ENCODE results near the gene ZNF273.
A peak's percentile ranks its signal among the peaks of the same experiment; 100 is the strongest.
"Not testable (repeated sequence)": the region's sequence is repeated elsewhere in the genome, so short reads cannot be mapped to it uniquely, and the experiment has no call there.

ZNF273 gene

GRCh38 chr7:64888901-64889685 lies 14.0 kb upstream of the ZNF273 start:
- DNase-seq (ENCODE audit: low read depth in 4 of 4, low spot score in 1 of 4), result peak in 1 of 4 experiments; percentile 3

- no peak for DNase-seq (ENCODE audit: low read depth in 4 of 4, low spot score in 1 of 4)
These were observed 13.3 kb upstream of the ZNF273 start for GRCh38 chr7:64889686-64890162.

- DNase-seq (ENCODE audit: low read depth in 4 of 4, low spot score in 1 of 4), result not testable (repeated sequence)
These were observed 12.8 kb upstream of the ZNF273 start for GRCh38 chr7:64890273-64890672.

- DNase-seq (ENCODE audit: low read depth in 4 of 4, low spot score in 1 of 4), result no peak
These were observed 12.2 kb upstream of the ZNF273 start for GRCh38 chr7:64890761-64891362.

- DNase-seq (ENCODE audit: low read depth in 4 of 4, low spot score in 1 of 4), result not testable (repeated sequence)
These were observed 11.6 kb upstream of the ZNF273 start for GRCh38 chr7:64891363-64892081.

- DNase-seq (ENCODE audit: low read depth in 4 of 4, low spot score in 1 of 4), result no peak
These were observed 11.0 kb upstream of the ZNF273 start for GRCh38 chr7:64892116-64892515.

- DNase-seq (ENCODE audit: low read depth in 4 of 4, low spot score in 1 of 4), result no peak
These were observed 10.3 kb upstream of the ZNF273 start for GRCh38 chr7:64892666-64893309.

- no peak for DNase-seq (ENCODE audit: low read depth in 4 of 4, low spot score in 1 of 4)
These were observed 9.7 kb upstream of the ZNF273 start for GRCh38 chr7:64893401-64893800.

- not testable (repeated sequence) for DNase-seq (ENCODE audit: low read depth in 4 of 4, low spot score in 1 of 4)
These were observed 640 bp upstream of the ZNF273 start for GRCh38 chr7:64902461-64902805.

- no peak for DNase-seq (ENCODE audit: low read depth in 4 of 4, low spot score in 1 of 4)
These were observed 935 bp downstream of the ZNF273 start for GRCh38 chr7:64904008-64904407.

- DNase-seq (ENCODE audit: low read depth in 4 of 4, low spot score in 1 of 4), result no peak
These were observed 2.1 kb downstream of the ZNF273 start for GRCh38 chr7:64905133-64905532.

GRCh38 chr7:64905547-64905946 lies 2.5 kb downstream of the ZNF273 start:
- DNase-seq (ENCODE audit: low read depth in 4 of 4, low spot score in 1 of 4), result no peak

GRCh38 chr7:64907641-64908326 lies 4.7 kb downstream of the ZNF273 start:
- DNase-seq (ENCODE audit: low read depth in 4 of 4, low spot score in 1 of 4), result no peak

GRCh38 chr7:64908358-64908757 lies 5.3 kb downstream of the ZNF273 start:
- DNase-seq (ENCODE audit: low read depth in 4 of 4, low spot score in 1 of 4), result no peak

GRCh38 chr7:64914557-64914956 lies 11.5 kb downstream of the ZNF273 start:
- no peak for DNase-seq (ENCODE audit: low read depth in 4 of 4, low spot score in 1 of 4)

GRCh38 chr7:64915301-64915700 lies 12.2 kb downstream of the ZNF273 start:
- not testable (repeated sequence) for DNase-seq (ENCODE audit: low read depth in 4 of 4, low spot score in 1 of 4)

- not testable (repeated sequence) for DNase-seq (ENCODE audit: low read depth in 4 of 4, low spot score in 1 of 4)
These were observed 25.4 kb downstream of the ZNF273 start for GRCh38 chr7:64928252-64929187.

GRCh38 chr7:64934478-64934877 lies 31.4 kb downstream of the ZNF273 start:
- DNase-seq (ENCODE audit: low read depth in 4 of 4, low spot score in 1 of 4), result no peak

- no peak for DNase-seq (ENCODE audit: low read depth in 4 of 4, low spot score in 1 of 4)
These were observed 35.5 kb downstream of the ZNF273 start for GRCh38 chr7:64938540-64938939.

- not testable (repeated sequence) for DNase-seq (ENCODE audit: low read depth in 4 of 4, low spot score in 1 of 4)
These were observed 36.9 kb downstream of the ZNF273 start for GRCh38 chr7:64940021-64940420.

All from stimulated activated CD4-positive, alpha-beta T cell treated with anti-CD3 and anti-CD28 coated beads, Interleukin-1b, Interleukin-23, amount 100 ng/mL, for 24 hours (primary cell).